HepG2 (cell line): ENCODE results near the gene FOSL2. TPM values are rescaled to one million over a fixed set of nuclear protein-coding genes. Genes with fewer than 3 reads are reported as not detected.
A peak's percentile ranks its signal among the peaks of the same experiment; 100 is the strongest.

Experiments used
- ARNTL ChIP-seq: sonication (generic); formaldehyde crosslinking; IDR thresholded peaks from 2 replicates; pipeline ENCODE4 v1.4.0; 2020; ENCODE audit warnings: mild to moderate bottlenecking, missing genetic modification reagents
- ELF3 ChIP-seq: IDR thresholded peaks from 2 replicates; pipeline ENCODE4 v1.6.1; 2016; ENCODE audit warnings: missing genetic modification reagents, missing compliant biosample characterization
- ERF ChIP-seq: IDR thresholded peaks from 2 replicates; pipeline ENCODE4 v1.6.1; 2018; ENCODE audit warnings: missing biosample characterization, missing genetic modification reagents
- FOSL1 ChIP-seq: sonication (generic); formaldehyde crosslinking; IDR thresholded peaks from 2 replicates; pipeline ENCODE4 v1.9.0; 2021; ENCODE audit warnings: missing genetic modification reagents, borderline replicate concordance
- GATA4 ChIP-seq: sonication (generic); IDR thresholded peaks from 2 replicates; pipeline ENCODE4 v1.6.1; 2016; ENCODE audit warnings: antibody characterized with exemption, low read depth, borderline replicate concordance
- GMEB1 ChIP-seq: sonication (generic); formaldehyde crosslinking; IDR thresholded peaks from 2 replicates; pipeline ENCODE4 v1.5.1; 2020; ENCODE audit warnings: missing genetic modification reagents, mild to moderate bottlenecking, borderline replicate concordance
- GMEB2 ChIP-seq: IDR thresholded peaks from 2 replicates; pipeline ENCODE4 v1.6.1; 2016; ENCODE audit warnings: missing biosample characterization, missing genetic modification reagents, low read depth
- GPBP1L1 ChIP-seq: sonication (generic); formaldehyde crosslinking; IDR thresholded peaks from 2 replicates; pipeline ENCODE4 v1.5.0; 2020; ENCODE audit warnings: mild to moderate bottlenecking, missing genetic modification reagents
- JUN ChIP-seq: sonication (generic); formaldehyde crosslinking; IDR thresholded peaks from 2 replicates; pipeline ENCODE4 v1.4.0; 2020; ENCODE audit warnings: mild to moderate bottlenecking, missing genetic modification reagents
- NFATC3 ChIP-seq: sonication (generic); formaldehyde crosslinking; IDR thresholded peaks from 2 replicates; pipeline ENCODE4 v1.5.1; 2020; ENCODE audit warnings: mild to moderate bottlenecking, missing genetic modification reagents
- REXO4 ChIP-seq: sonication (generic); formaldehyde crosslinking; IDR thresholded peaks from 2 replicates; pipeline ENCODE4 v1.8.0; 2022; ENCODE audit warnings: missing genetic modification reagents, mild to moderate bottlenecking, borderline replicate concordance
- SKIL ChIP-seq: sonication (generic); formaldehyde crosslinking; IDR thresholded peaks from 2 replicates; pipeline ENCODE4 v1.8.0; 2022; ENCODE audit warnings: missing genetic modification reagents, mild to moderate bottlenecking, moderate library complexity, borderline replicate concordance
- SPEN ChIP-seq: sonication (generic); formaldehyde crosslinking; IDR thresholded peaks from 2 replicates; pipeline ENCODE4 v1.5.1; 2020; ENCODE audit warnings: low read depth, mild to moderate bottlenecking, missing genetic modification reagents
- U2AF2 ChIP-seq: fragments of 200-400 bp; formaldehyde crosslinking; IDR thresholded peaks from 2 replicates; pipeline ENCODE4 v1.6.1; 2017; ENCODE audit warnings: low read depth, mild to moderate bottlenecking, low read length
- ZFAT ChIP-seq: sonication (generic); formaldehyde crosslinking; conservative IDR thresholded peaks from 2 replicates; pipeline ENCODE4 v1.8.1; 2023; ENCODE audit warnings: missing genetic modification reagents, inconsistent platforms
- ZGPAT ChIP-seq: IDR thresholded peaks from 2 replicates; pipeline ENCODE4 v1.6.1; 2016; ENCODE audit warnings: mild to moderate bottlenecking
- ZNF180 ChIP-seq: sonication (generic); formaldehyde crosslinking; IDR thresholded peaks from 2 replicates; pipeline ENCODE4 v1.4.0; 2020; ENCODE audit warnings: low read depth, missing genetic modification reagents, borderline replicate concordance
- ZNF549 ChIP-seq: sonication (generic); formaldehyde crosslinking; IDR thresholded peaks from 2 replicates; pipeline ENCODE4 v1.5.0; 2020; ENCODE audit warnings: missing genetic modification reagents
- ZNF7 ChIP-seq: IDR thresholded peaks from 2 replicates; pipeline ENCODE4 v1.6.1; 2016; ENCODE audit warnings: missing biosample characterization, missing genetic modification reagents
- ZNF776 ChIP-seq: sonication (generic); formaldehyde crosslinking; IDR thresholded peaks from 2 replicates; pipeline ENCODE4 v1.4.0; 2020; ENCODE audit warnings: mild to moderate bottlenecking, missing genetic modification reagents
- ZNF891 ChIP-seq: sonication (generic); formaldehyde crosslinking; IDR thresholded peaks from 2 replicates; pipeline ENCODE4 v1.5.0; 2020; ENCODE audit warnings: mild to moderate bottlenecking, missing genetic modification reagents
- polyA plus RNA-seq, 8 experiments: library from polyadenylated mRNA; depleted of rRNA in 3 of 8; stranded (reverse) in 7 of 8; unstranded in 1 of 8; fragments of >200 nt; fragmentation: Illumina TruSeq in 4 of 8; extraction: Trizol in 4 of 8; gene quantifications; 2 replicates each; pipeline versions ENCODE4 v1.2.1 to v1.2.3, GENCODE V29; 2011 to 2016; ENCODE audit warnings: low read depth in 4 of 8, missing spikeins in 1 of 8, mixed read lengths in 1 of 8; ENCODE audit not compliant: insufficient read depth in 1 of 8
- total RNA-seq, 5 experiments: library from RNA; depleted of rRNA; stranded (reverse); fragments of >200 nt; fragmentation: Illumina TruSeq; extraction: Trizol; gene quantifications; 2 replicates each; pipeline ENCODE4 v1.2.3, GENCODE V29; 2016; ENCODE audit warnings: low read depth in 1 of 5

FOSL2 gene
- total and polyA plus RNA-seq, 2 of the 13 experiments (the other 11 are each of a cell fraction or from before 2014, with no cell fraction given), result 3.4 to 18.1 TPM

GRCh38 chr2:28407976-28408690, 15.5 kb downstream of the FOSL2 start (continued):
- TF ChIP-seq SKIL (CRISPR knock-in tag), result peak; percentile 1; the same call in 1 of the 2 replicates
- TF ChIP-seq REXO4 (CRISPR knock-in tag), result 0 out of 2 replicates have a peak, but pooled peaks have one; percentile 27
- TF ChIP-seq ZNF7 (CRISPR knock-in tag), result no peak
- TF ChIP-seq FOSL1 (CRISPR knock-in tag), result no peak
- no peak for TF ChIP-seq ZNF180
- TF ChIP-seq ELF3 (CRISPR knock-in tag), result peak; percentile 61; the same call in 1 of the 2 replicates
- peak; percentile 26; the same call in 1 of the 2 replicates for TF ChIP-seq SPEN (CRISPR knock-in tag)
- TF ChIP-seq GMEB2 (CRISPR knock-in tag), result no peak
- 0 out of 2 replicates have a peak, but pooled peaks have one; percentile 11 for TF ChIP-seq ARNTL (CRISPR knock-in tag)
- no peak for TF ChIP-seq GPBP1L1 (CRISPR knock-in tag)
- TF ChIP-seq U2AF2, result no peak
- TF ChIP-seq ZNF891, result no peak
- no peak for TF ChIP-seq GMEB1
- TF ChIP-seq ZFAT (CRISPR knock-in tag), result no peak
- no peak for TF ChIP-seq GATA4
- TF ChIP-seq NFATC3 (CRISPR knock-in tag), result no peak
- 0 out of 2 replicates have a peak, but pooled peaks have one; percentile 39 for TF ChIP-seq ERF (CRISPR knock-in tag)
- TF ChIP-seq JUN (CRISPR knock-in tag), result no peak
- no peak for TF ChIP-seq ZNF549 (CRISPR knock-in tag)
- TF ChIP-seq ZNF776 (CRISPR knock-in tag), result no peak
- no peak for TF ChIP-seq ZGPAT (CRISPR knock-in tag)
